GM12801 (cell line): ENCODE results near the gene WNT5A.

Source experiments
- CTCF ChIP-seq: IDR thresholded peaks from one replicate; pipeline ENCODE4 v1.5.1; 2011; ENCODE audit warnings: control low read depth; ENCODE audit not compliant: insufficient read length; ENCODE audit errors: extremely low read depth

Gene WNT5A

GRCh38 chr3:55426486-55426885 is 60.6 kb downstream of the WNT5A start:
- no peak for TF ChIP-seq CTCF

DNA sequence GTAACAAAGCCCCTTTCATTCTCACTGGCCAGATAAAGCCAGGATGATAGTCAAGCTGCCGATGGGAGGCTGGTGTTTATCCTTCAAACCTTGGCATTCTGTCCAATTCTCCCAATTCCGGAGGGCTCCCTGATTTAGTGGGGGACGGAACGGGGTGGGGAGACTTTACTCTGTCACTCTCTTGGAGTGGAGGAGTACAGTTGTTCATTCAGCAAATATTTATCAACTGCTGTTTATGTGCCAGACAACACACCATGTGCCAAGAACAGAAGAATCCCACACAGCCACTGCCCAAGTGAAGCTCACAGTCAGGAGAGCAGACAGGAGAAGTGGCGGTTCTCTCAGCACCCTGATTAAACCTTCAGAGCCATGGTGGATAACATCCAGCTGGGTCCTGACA is 63.3 kb downstream of the WNT5A start:
- TF ChIP-seq CTCF: no peak

DNA sequence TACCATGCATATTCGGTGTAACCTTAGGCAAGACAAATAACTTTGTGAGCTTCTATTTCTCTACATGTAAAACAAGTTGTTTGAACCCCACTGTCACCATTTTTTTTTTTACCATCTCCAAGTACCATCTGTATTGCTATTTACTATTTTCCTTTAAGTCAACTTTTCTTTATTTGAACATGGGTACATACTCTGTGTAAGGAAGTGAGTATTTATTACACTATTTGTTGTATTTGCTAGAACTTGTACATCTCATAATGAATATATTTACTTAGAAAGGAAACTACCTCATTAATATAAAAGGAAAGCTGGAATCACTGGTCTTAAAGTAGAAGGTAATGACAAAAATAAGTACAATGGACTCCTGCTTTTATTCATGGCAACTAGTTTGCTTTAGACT is 69.9 kb downstream of the WNT5A start:
- no peak for TF ChIP-seq CTCF

DNA sequence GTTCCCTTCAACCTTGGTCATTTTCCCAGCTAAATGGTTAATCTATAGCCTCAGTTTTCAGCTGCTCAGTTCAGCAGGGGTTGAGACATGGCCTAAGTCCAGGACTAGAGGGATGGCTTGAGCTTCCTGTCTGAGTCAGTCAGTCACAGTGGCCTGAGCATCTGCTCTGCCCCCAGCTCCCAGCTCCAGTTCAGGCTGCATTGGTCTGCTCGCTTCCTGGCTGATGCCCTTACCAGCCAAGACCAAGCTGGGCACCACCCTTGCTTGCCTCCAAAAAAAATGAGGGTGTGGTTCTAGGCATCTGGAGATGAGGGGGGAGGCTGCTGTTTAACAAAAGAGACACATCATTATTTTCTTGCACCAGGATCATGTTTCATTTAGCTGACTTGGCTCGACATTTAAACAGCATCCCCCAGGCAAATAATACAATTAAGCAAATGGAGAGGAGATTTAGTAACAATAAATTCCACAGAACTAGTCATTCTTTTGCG is 70.7 kb downstream of the WNT5A start:
- TF ChIP-seq CTCF: no peak
